Gastrocnemius medialis (tissue), 4 donors: ENCODE measurements around the gene TEX44. TPM values are rescaled to one million over a fixed set of nuclear protein-coding genes. Genes with fewer than 3 reads are reported as not detected.
A peak's percentile ranks its signal among the peaks of the same experiment; 100 is the strongest.

Experiments used
- ATAC-seq, 2 donors: fragments of 150-250 bp; one replicate each; pipeline ENCODE4 v1.9.1; 2016
- DNase-seq, 2 donors: peaks; one replicate each; pipeline ENCODE4 v3.0.0-alpha.2; 2019
- H3K27ac ChIP-seq, 4 donors: fragments of 200-600 bp; sonication (generic); 1 replicate in 1 of 4; 2 replicates in 3 of 4; pipeline ENCODE4 v1.5.1; 2016 to 2018; ENCODE audit warnings: mild to moderate bottlenecking in 2 of 4, moderate library complexity in 1 of 4
- H3K27me3 ChIP-seq, 3 donors: fragments of 200-600 bp; sonication (generic) in 2 of 3; 1 replicate in 1 of 3; 2 replicates in 2 of 3; pipeline versions ENCODE4 v1.5.1 to v1.6.0; 2016 to 2019; ENCODE audit warnings: mild to moderate bottlenecking in 1 of 3, moderate library complexity in 1 of 3
- H3K36me3 ChIP-seq, 2 donors: fragments of 200-600 bp; sonication (generic) in 1 of 2; one replicate each; pipeline ENCODE4 v1.5.1; 2017 to 2018
- H3K4me1 ChIP-seq, 2 donors: fragments of 200-600 bp; sonication (generic) in 1 of 2; one replicate each; pipeline ENCODE4 v1.5.1; 2016 to 2017; ENCODE audit warnings: mild to moderate bottlenecking in 2 of 2
- H3K4me3 ChIP-seq, 4 donors: fragments of 200-600 bp; sonication (generic) in 3 of 4; 1 replicate in 1 of 4; 2 replicates in 3 of 4; pipeline ENCODE4 v1.5.1; 2016 to 2019; ENCODE audit warnings: mild to moderate bottlenecking in 2 of 4
- H3K9me3 ChIP-seq, 3 donors: fragments of 200-600 bp; sonication (generic) in 2 of 3; 1 replicate in 1 of 3; 2 replicates in 2 of 3; pipeline ENCODE4 v1.5.1; 2016 to 2019
- CTCF ChIP-seq, 5 experiments: fragments of 450-650 bp in 3 of 5; fragments of 200-600 bp in 2 of 5; sonication (generic) in 2 of 5; IDR thresholded peaks in 4 of 5; conservative IDR thresholded peaks in 1 of 5; 1 replicate in 4 of 5; 2 replicates in 1 of 5; pipeline ENCODE4 v1.5.1; 2016 to 2019; ENCODE audit warnings: antibody characterized with exemption in 5 of 5, mild to moderate bottlenecking in 3 of 5, moderate library complexity in 3 of 5
- POLR2A ChIP-seq, 2 donors: fragments of 450-650 bp; IDR thresholded peaks; one replicate each; pipeline ENCODE4 v1.6.1; 2017; ENCODE audit warnings: antibody characterized with exemption in 2 of 2, mild to moderate bottlenecking in 2 of 2, moderate library complexity in 2 of 2
- in situ Hi-C, 4 donors: fragments of 200-750 bp; cut with MboI; loops; one replicate each; pipeline versions ENCODE4 v1.15.0 to v1.8.0; 2017; ENCODE audit warnings: low sequenced_read_pairs in 4 of 4
- intact Hi-C: fragments of 100-400 bp; cut with DNase I; formaldehyde crosslinking; loops from one replicate; pipeline ENCODE4 v1.15.1; 2023; ENCODE audit warnings: low total_unique reads
- total RNA-seq, 4 donors: library from RNA; depleted of rRNA; stranded (reverse); fragments of >200 nt; gene quantifications; one replicate each; pipeline versions ENCODE4 v1.1.0 to v1.2.3, GENCODE V29; 2016

Gene TEX44
- total RNA-seq, 4 donors from 2014 or later: not detected

GRCh38 chr2:231612456-231613330 is 20.0 kb downstream of the TEX44 start:
- peak; percentile 68 to 79 for ATAC-seq
- intact Hi-C loops: loop anchor here (1.0 to 5.0 kb wide), 6 partner anchors 30 to 170 kb away; partner anchors contain the start of genes PDE6D and PTMA
- no peaks in the 10 kb centered on the region for H3K9me3 ChIP-seq

GRCh38 chr2:231613331-231613662 is 20.6 kb downstream of the TEX44 start:
- intact Hi-C loops: loop anchor here (1.0 to 5.0 kb wide), 3 partner anchors 54 to 169 kb away; partner anchors contain the start of genes PDE6D and PTMA
- H3K27me3 ChIP-seq: no peaks in the 10 kb centered on the region
- peak overlapping the region; percentile 85 to 95 (median 89) for H3K27ac ChIP-seq
- no peaks in the 10 kb centered on the region for H3K9me3 ChIP-seq
- H3K4me1 ChIP-seq: peaks cover 32 to 35% of the 10 kb centered on the region in 2 donors
- peak; percentile 20 to 23 for ATAC-seq
- TF ChIP-seq CTCF (IDR thresholded peaks at IDR 0.05 in 4 of 5, conservative IDR thresholded peaks at IDR 0.05 in 1 of 5) (no peak), POLR2A (IDR thresholded peaks at IDR 0.05) (no peak)
- in situ Hi-C loops: loop anchor here (5.0 to 10.0 kb wide), 6 partner anchors 54 to 104 kb away; no protein-coding TSS in a partner anchor
- H3K36me3 ChIP-seq: no peaks in the 10 kb centered on the region
- no peak for DNase-seq
- H3K4me3 ChIP-seq: peak overlapping the region; percentile 57 to 65 (median 59)

More at GRCh38 chr2:231612456-231613330, 20.0 kb downstream of the TEX44 start:
- in situ Hi-C loops: loop anchor here (5.0 to 10.0 kb wide), 6 partner anchors 55 to 105 kb away; no protein-coding TSS in a partner anchor
- H3K27me3 ChIP-seq: no peaks in the 10 kb centered on the region
- peak; percentile 97 to 99 (median 98) for TF ChIP-seq CTCF (IDR thresholded peaks at IDR 0.05 in 4 of 5, conservative IDR thresholded peaks at IDR 0.05 in 1 of 5)
- TF ChIP-seq POLR2A (IDR thresholded peaks at IDR 0.05): peak in 1 of 2 donors; percentile 13
- no peaks in the 10 kb centered on the region for H3K36me3 ChIP-seq
- H3K27ac ChIP-seq: peak overlapping the region; percentile 85 to 95 (median 89)
- DNase-seq: peak; percentile 79 to 92
- H3K4me3 ChIP-seq: peak overlapping the region in 2 of 4 donors; percentile 16 to 65
- peaks cover 32 to 35% of the 10 kb centered on the region in 2 donors for H3K4me1 ChIP-seq

- peak; percentile 65 to 67 for DNase-seq
- Histone ChIP-seq H3K27ac (peak overlapping the region; percentile 85 to 95 (median 89)), H3K4me1 (peaks cover 32 to 35% of the 10 kb centered on the region in 2 donors), H3K4me3 (peak overlapping the region; percentile 57 to 65 (median 59)), H3K9me3 (no peaks in the 10 kb centered on the region), H3K36me3 (no peaks in the 10 kb centered on the region), H3K27me3 (no peaks in the 10 kb centered on the region)
- intact Hi-C loops (loop anchor here (1.0 to 5.0 kb wide), 3 partner anchors 53 to 168 kb away; partner anchors contain the start of genes PDE6D and PTMA), in situ Hi-C loops (loop anchor here (5.0 to 10.0 kb wide), 6 partner anchors 53 to 103 kb away; no protein-coding TSS in a partner anchor)
- ATAC-seq: peak; percentile 46 to 51
- peak in 3 of 5 experiments; percentile 5 to 40 (median 30) for TF ChIP-seq CTCF (IDR thresholded peaks at IDR 0.05 in 4 of 5, conservative IDR thresholded peaks at IDR 0.05 in 1 of 5)
- TF ChIP-seq POLR2A (IDR thresholded peaks at IDR 0.05): peak; percentile 54 to 69
These were observed 21.2 kb downstream of the TEX44 start for GRCh38 chr2:231613663-231614558.

DNA sequence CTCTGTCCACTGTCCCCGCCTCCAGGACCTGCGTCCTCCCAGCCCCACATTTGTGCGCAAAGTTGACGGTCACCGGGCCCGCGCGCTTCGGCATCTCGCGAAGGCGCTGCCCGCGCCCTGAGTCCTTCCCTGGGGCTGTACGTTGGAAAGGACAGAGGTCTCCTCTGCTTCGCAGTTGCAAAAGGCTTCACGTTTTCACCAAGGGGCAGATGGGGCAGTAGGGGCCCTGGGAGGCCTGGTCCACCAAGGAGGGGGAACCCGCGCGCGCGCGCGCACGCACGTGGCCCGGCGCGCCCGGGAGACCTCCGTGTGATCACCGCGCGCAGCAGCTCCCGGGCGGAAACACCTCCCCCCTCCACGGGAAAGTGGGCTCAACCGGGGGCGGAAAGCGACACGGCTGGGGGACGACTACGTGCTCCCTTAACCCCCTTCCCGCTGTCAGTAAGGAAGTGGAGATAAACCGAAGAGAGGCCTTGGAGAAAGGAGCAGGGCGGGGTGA is 21.9 kb downstream of the TEX44 start:
- peaks cover 32 to 35% of the 10 kb centered on the region in 2 donors for H3K4me1 ChIP-seq
- H3K36me3 ChIP-seq: no peaks in the 10 kb centered on the region
- TF ChIP-seq POLR2A (IDR thresholded peaks at IDR 0.05): no peak
- no peak for TF ChIP-seq CTCF (IDR thresholded peaks at IDR 0.05 in 4 of 5, conservative IDR thresholded peaks at IDR 0.05 in 1 of 5)
- in situ Hi-C loops: loop anchor here (5.0 to 10.0 kb wide), 6 partner anchors 53 to 103 kb away; no protein-coding TSS in a partner anchor
- DNase-seq (no peak), ATAC-seq (peak; percentile 4 to 19)
- H3K27me3 ChIP-seq: no peaks in the 10 kb centered on the region
- intact Hi-C loops: loop anchor here (5.0 kb wide), 1 partner anchor 168 kb away; the partner anchor contains the start of gene PDE6D
- H3K9me3 ChIP-seq: no peaks in the 10 kb centered on the region
- peak overlapping the region; percentile 57 to 65 (median 59) for H3K4me3 ChIP-seq
- peak overlapping the region; percentile 85 to 95 (median 89) for H3K27ac ChIP-seq
